LNCaP clone FGC (cell line): ENCODE results near the gene GALNS.

Experiments
- DNase-seq: peaks from one replicate; pipeline ENCODE4 v3.0.0-alpha.2; 2011; ENCODE audit warnings: low read depth
- H3K4me3 ChIP-seq: 2 replicates; pipeline ENCODE4 v1.5.1; 2011; ENCODE audit warnings: mild to moderate bottlenecking, low read depth, low read length, control low read depth
- TF ChIP-seq, protein P1 (sequence below): IDR thresholded peaks from 2 replicates; pipeline ENCODE4 v1.5.1; 2012; ENCODE audit warnings: mild to moderate bottlenecking; ENCODE audit not compliant: control insufficient read depth, insufficient read depth; ENCODE audit errors: extremely low read depth

The GALNS gene

DNA sequence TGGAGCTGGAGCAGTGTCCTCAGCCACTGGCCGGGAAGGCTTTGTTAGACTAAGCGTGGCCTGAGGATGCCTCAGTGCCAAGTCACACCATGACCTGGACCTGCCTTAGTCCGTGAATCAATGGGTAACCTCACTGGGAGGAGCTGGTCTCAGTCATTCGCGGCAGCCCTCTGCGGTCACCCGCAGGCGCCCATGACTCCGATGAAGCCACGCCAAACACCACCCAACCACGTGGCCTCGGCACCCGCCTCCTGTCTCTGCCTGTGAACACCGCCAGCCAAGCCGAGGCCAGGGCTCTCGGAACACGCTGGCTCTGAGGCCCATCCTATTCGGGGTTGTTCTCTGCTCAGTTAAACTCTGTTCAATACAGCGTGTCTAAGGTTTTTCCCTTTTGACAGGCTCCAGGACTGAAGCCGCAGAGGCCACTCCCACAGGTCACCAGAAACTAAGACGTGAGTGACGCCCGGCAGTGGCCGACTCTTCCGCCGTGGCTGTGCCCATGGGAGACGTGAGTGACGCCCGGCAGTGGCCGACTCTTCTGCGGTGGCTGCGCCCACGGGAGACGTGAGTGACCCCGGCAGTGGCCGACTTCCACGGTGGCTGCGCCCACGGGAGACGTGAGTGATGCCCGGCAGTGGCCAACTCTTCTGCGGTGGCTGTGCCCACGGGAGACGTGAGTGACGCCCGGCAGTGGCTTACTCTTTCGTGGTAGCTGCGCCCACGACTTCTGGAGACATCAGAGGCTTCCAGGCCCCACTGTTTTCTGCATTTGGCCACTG, 26.6 kb upstream of the GALNS start:
- TF ChIP-seq, protein P1, sequence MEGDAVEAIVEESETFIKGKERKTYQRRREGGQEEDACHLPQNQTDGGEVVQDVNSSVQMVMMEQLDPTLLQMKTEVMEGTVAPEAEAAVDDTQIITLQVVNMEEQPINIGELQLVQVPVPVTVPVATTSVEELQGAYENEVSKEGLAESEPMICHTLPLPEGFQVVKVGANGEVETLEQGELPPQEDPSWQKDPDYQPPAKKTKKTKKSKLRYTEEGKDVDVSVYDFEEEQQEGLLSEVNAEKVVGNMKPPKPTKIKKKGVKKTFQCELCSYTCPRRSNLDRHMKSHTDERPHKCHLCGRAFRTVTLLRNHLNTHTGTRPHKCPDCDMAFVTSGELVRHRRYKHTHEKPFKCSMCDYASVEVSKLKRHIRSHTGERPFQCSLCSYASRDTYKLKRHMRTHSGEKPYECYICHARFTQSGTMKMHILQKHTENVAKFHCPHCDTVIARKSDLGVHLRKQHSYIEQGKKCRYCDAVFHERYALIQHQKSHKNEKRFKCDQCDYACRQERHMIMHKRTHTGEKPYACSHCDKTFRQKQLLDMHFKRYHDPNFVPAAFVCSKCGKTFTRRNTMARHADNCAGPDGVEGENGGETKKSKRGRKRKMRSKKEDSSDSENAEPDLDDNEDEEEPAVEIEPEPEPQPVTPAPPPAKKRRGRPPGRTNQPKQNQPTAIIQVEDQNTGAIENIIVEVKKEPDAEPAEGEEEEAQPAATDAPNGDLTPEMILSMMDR: no peak
- no peak overlapping the region for H3K4me3 ChIP-seq
- no peak for DNase-seq

GRCh38 chr16:88882358-88883030, 25.7 kb upstream of the GALNS start:
- TF ChIP-seq, protein P1: no peak
- H3K4me3 ChIP-seq: no peak overlapping the region
- peak; percentile 58 for DNase-seq

GRCh38 chr16:88881675-88882357, 25.1 kb upstream of the GALNS start:
- no peak overlapping the region for H3K4me3 ChIP-seq
- no peak for DNase-seq
- TF ChIP-seq, protein P1: no peak

GRCh38 chr16:88881007-88881615, 24.4 kb upstream of the GALNS start:
- DNase-seq: no peak
- no peak overlapping the region for H3K4me3 ChIP-seq
- TF ChIP-seq, protein P1: no peak

DNA sequence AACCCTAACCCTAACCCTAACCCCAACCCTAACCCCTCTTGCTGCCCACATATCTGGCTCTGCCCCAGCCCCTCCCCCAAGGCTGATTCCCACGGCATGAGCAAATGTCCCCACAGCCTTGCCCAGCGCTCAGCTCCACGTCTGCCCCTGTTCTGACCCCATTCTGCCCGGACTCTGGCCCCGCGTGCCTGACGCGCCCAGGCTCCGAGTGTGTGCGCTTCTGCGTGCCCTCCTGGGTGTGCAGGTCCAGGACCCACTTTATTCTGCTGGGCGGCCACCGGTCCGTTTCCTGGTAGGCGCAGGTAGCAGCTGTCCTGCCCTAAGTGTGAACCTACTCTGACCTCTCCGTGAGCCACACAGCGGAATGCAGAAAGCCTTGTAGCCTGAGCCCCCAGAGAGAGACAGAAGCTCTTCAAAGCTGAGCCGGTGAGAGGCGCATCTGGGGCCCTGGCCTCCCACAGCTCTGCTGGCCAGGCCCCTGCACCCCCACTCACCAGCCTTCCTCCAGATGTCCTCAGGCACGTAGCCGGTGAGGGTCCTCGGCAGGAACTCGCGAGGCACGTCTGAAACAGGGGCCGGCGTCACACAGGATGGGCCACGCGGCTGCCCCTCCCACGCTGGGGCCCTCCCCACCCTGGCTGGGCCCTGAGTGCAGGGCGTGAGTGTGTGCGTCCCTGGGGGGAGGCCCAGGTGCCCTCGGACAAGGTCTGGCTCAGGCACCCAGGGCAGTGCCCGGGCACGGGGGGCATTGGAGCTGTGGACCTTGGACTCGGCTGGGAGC, 23.7 kb upstream of the GALNS start:
- TF ChIP-seq, protein P1: no peak
- DNase-seq: no peak
- H3K4me3 ChIP-seq: no peak overlapping the region

DNA sequence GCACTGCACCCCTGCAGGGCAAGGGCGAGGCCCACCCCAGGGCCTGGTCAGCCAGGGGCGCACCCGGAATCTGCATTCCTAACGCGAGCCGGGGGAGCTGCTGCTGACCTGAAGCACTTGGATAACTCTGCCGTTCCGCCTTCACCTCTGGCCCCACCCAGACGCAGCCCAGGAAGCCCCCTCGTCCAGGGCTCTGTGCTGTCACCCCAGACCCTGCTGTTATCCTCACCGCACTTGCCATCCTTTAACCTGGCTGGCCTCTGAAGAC, 23.0 kb upstream of the GALNS start:
- no peak overlapping the region for H3K4me3 ChIP-seq
- DNase-seq: no peak
- TF ChIP-seq, protein P1: no peak
